H1 (cell line): ENCODE measurements around the gene SBF1. TPM values are rescaled to one million over a fixed set of nuclear protein-coding genes. Genes with fewer than 3 reads are reported as not detected.

Source experiments
- CTCF ChIA-PET: fragments of 300-600 bp; sonication (Branson Sonifier 250); formaldehyde crosslinking; loops from one replicate; lab custom pipeline; 2021; ENCODE audit not compliant: partially characterized antibody; lab: Charles Lee
- POLR2A ChIA-PET: fragments of 300-600 bp; sonication (Branson Sonifier 250); formaldehyde crosslinking; loops from one replicate; lab custom pipeline; 2021; ENCODE audit warnings: inconsistent platforms; ENCODE audit not compliant: partially characterized antibody; lab: Charles Lee
- DNase-seq, 2 experiments: peaks; one replicate each; pipeline versions ENCODE4 v3.0.0 to v3.0.0-alpha.2; 2010 to 2022; ENCODE audit warnings: low spot score in 2 of 2, low read depth in 1 of 2, mixed read lengths in 1 of 2
- FAIRE-seq: peaks from 2 replicates; lab custom pipeline; 2011; peaks lifted over from hg19 to GRCh38; lab: Jason Lieb, UNC
- H2AFZ ChIP-seq: 2 replicates; pipeline ENCODE4 v1.8.1; 2012; ENCODE audit warnings: low read length, inconsistent platforms
- H2AK5ac ChIP-seq: 2 replicates; pipeline ENCODE4 v1.6.1; 2013; ENCODE audit warnings: low read depth, low read length
- H2BK120ac ChIP-seq: replicated peaks from 2 replicates; pipeline ENCODE3; 2013; ENCODE audit warnings: low read depth, low read length, inconsistent platforms
- H2BK12ac ChIP-seq: 2 replicates; pipeline ENCODE4 v1.6.1; 2013; ENCODE audit warnings: low read depth, low read length
- H2BK15ac ChIP-seq: 2 replicates; pipeline ENCODE4 v1.6.1; 2013; ENCODE audit warnings: low read length
- H2BK20ac ChIP-seq: 2 replicates; pipeline ENCODE4 v1.6.1; 2013; ENCODE audit warnings: low read length
- H2BK5ac ChIP-seq: 2 replicates; pipeline ENCODE4 v1.6.1; 2013; ENCODE audit warnings: low read depth, low read length
- H3K14ac ChIP-seq: 2 replicates; pipeline ENCODE4 v1.6.1; 2013; ENCODE audit warnings: inconsistent platforms; ENCODE audit not compliant: insufficient read length
- H3K18ac ChIP-seq: 2 replicates; pipeline ENCODE4 v1.6.1; 2013; ENCODE audit warnings: low read length; ENCODE audit errors: extremely low read depth
- H3K23ac ChIP-seq: 2 replicates; pipeline ENCODE4 v1.6.1; 2013; ENCODE audit warnings: inconsistent platforms; ENCODE audit not compliant: insufficient read length
- H3K23me2 ChIP-seq: 2 replicates; pipeline ENCODE4 v1.6.1; 2013; ENCODE audit warnings: low read depth, low read length
- H3K27ac ChIP-seq: 2 replicates; pipeline ENCODE4 v1.6.1; 2011; ENCODE audit warnings: low read depth, low read length, inconsistent platforms
- H3K27me3 ChIP-seq, 4 experiments: replicated peaks in 1 of 4; 1 replicate in 1 of 4; 2 replicates in 3 of 4; pipeline versions ENCODE4 v1.6.1 to v1.8.1; 2011 to 2013; ENCODE audit warnings: low read length in 3 of 4, mild to moderate bottlenecking in 3 of 4, inconsistent platforms in 2 of 4, mixed read lengths in 2 of 4, moderate library complexity in 1 of 4; ENCODE audit not compliant: control insufficient read depth in 3 of 4, insufficient read depth in 3 of 4; ENCODE audit errors: extremely low read depth in 1 of 4
- H3K36me3 ChIP-seq, 4 experiments: 2 replicates each; pipeline versions ENCODE4 v1.6.1 to v1.8.1; 2011 to 2013; ENCODE audit warnings: mild to moderate bottlenecking in 4 of 4, low read length in 3 of 4, moderate library complexity in 2 of 4, control low read depth in 1 of 4, inconsistent platforms in 1 of 4; ENCODE audit not compliant: insufficient read depth in 4 of 4, control insufficient read depth in 2 of 4
- H3K4ac ChIP-seq: replicated peaks from 2 replicates; pipeline ENCODE3; 2013; ENCODE audit warnings: low read length, low read depth, mixed read lengths, inconsistent platforms; ENCODE audit not compliant: insufficient read length
- H3K4me1 ChIP-seq, 4 experiments: replicated peaks in 1 of 4; 1 replicate in 1 of 4; 2 replicates in 3 of 4; pipeline versions ENCODE4 v1.6.1 to v1.8.1; 2011 to 2013; ENCODE audit warnings: low read length in 3 of 4, inconsistent platforms in 2 of 4, mixed read lengths in 1 of 4; ENCODE audit not compliant: insufficient read depth in 4 of 4, control insufficient read depth in 3 of 4
- H3K4me2 ChIP-seq, 2 experiments: 2 replicates each; pipeline versions ENCODE4 v1.6.1 to v1.8.1; 2011 to 2013; ENCODE audit warnings: low read depth in 2 of 2, low read length in 2 of 2, control low read depth in 1 of 2, inconsistent platforms in 1 of 2, mild to moderate bottlenecking in 1 of 2; ENCODE audit not compliant: insufficient read depth in 1 of 2
- H3K4me3 ChIP-seq, 4 experiments: fragments of 200-600, 300-600 bp in 1 of 4; sonication (generic), shearing (Covaris generic), sonication (Bioruptor Twin) in 1 of 4; 2 replicates each; pipeline versions ENCODE4 v1.5.1 to v1.8.1; 2011 to 2016; ENCODE audit warnings: low read length in 4 of 4, low read depth in 3 of 4, control low read depth in 2 of 4, inconsistent platforms in 2 of 4, mild to moderate bottlenecking in 2 of 4, mixed read lengths in 1 of 4, moderate library complexity in 1 of 4; ENCODE audit not compliant: insufficient read depth in 2 of 4; ENCODE audit errors: extremely low read depth in 1 of 4
- H3K56ac ChIP-seq: replicated peaks from 2 replicates; pipeline ENCODE3; 2013; ENCODE audit warnings: low read depth, mild to moderate bottlenecking, mixed read lengths, low read length, inconsistent platforms; ENCODE audit not compliant: insufficient read length
- H3K79me1 ChIP-seq: 2 replicates; pipeline ENCODE4 v1.6.1; 2013; ENCODE audit warnings: low read depth, low read length, control low read depth
- H3K79me2 ChIP-seq, 2 experiments: 2 replicates each; pipeline versions ENCODE4 v1.6.1 to v1.8.1; 2012 to 2013; ENCODE audit warnings: low read length in 2 of 2, mild to moderate bottlenecking in 2 of 2, inconsistent platforms in 1 of 2; ENCODE audit not compliant: insufficient read depth in 2 of 2, control insufficient read depth in 1 of 2
- H3K9ac ChIP-seq, 4 experiments: replicated peaks in 1 of 4; 1 replicate in 1 of 4; 2 replicates in 3 of 4; pipeline versions ENCODE4 v1.6.1 to v1.8.1; 2011 to 2013; ENCODE audit warnings: low read depth in 3 of 4, low read length in 3 of 4, control low read depth in 2 of 4, mild to moderate bottlenecking in 2 of 4, moderate library complexity in 2 of 4, inconsistent platforms in 1 of 4; ENCODE audit errors: extremely low read depth in 1 of 4
- H3K9me3 ChIP-seq, 2 experiments: 2 replicates each; pipeline versions ENCODE4 v1.6.1 to v1.8.1; 2012 to 2013; ENCODE audit warnings: mild to moderate bottlenecking in 2 of 2, moderate library complexity in 2 of 2, control low read depth in 1 of 2, inconsistent platforms in 1 of 2, low read depth in 1 of 2, low read length in 1 of 2, mixed read lengths in 1 of 2; ENCODE audit not compliant: insufficient read depth in 2 of 2
- H4K20me1 ChIP-seq, 2 experiments: replicated peaks in 1 of 2; 2 replicates each; pipeline versions ENCODE3 to v1.8.1; 2011 to 2013; ENCODE audit warnings: inconsistent platforms in 2 of 2, low read length in 2 of 2, mild to moderate bottlenecking in 1 of 2; ENCODE audit not compliant: insufficient read depth in 2 of 2, control insufficient read depth in 1 of 2
- H4K5ac ChIP-seq: 2 replicates; pipeline ENCODE4 v1.6.1; 2013; ENCODE audit warnings: low read length, low read depth, mixed read lengths, inconsistent platforms; ENCODE audit not compliant: insufficient read length
- H4K8ac ChIP-seq: 2 replicates; pipeline ENCODE4 v1.8.0; 2013; ENCODE audit warnings: mild to moderate bottlenecking, moderate library complexity, low read length, inconsistent platforms; ENCODE audit not compliant: insufficient read depth; ENCODE audit errors: extremely low read depth
- H4K91ac ChIP-seq: replicated peaks from 2 replicates; pipeline ENCODE3; 2013; ENCODE audit warnings: low read length, mixed read lengths, inconsistent platforms; ENCODE audit not compliant: insufficient read length
- CBX5 ChIP-seq: fragments of 300-800, 300-1000 bp; sonication (generic); IDR thresholded peaks from 2 replicates; pipeline ENCODE4 v1.7.1; 2016; ENCODE audit warnings: antibody characterized with exemption, low read length, low read depth
- KDM4A ChIP-seq: IDR thresholded peaks from one replicate; pipeline ENCODE4 v1.7.1; 2012; ENCODE audit warnings: low read depth, mild to moderate bottlenecking, moderate library complexity, low read length, inconsistent platforms; ENCODE audit not compliant: severe bottlenecking
- SP1 ChIP-seq: IDR thresholded peaks from 2 replicates; pipeline ENCODE4 v1.6.1; 2011; ENCODE audit warnings: low read depth, low read length
- TAF1 ChIP-seq: IDR thresholded peaks from 2 replicates; pipeline ENCODE4 v1.6.1; 2011; ENCODE audit warnings: mild to moderate bottlenecking, low read depth, low read length
- TCF12 ChIP-seq: IDR thresholded peaks from 2 replicates; pipeline ENCODE4 v1.6.1; 2011; ENCODE audit warnings: low read depth, mild to moderate bottlenecking, low read length
- ZNF274 ChIP-seq: IDR thresholded peaks from 2 replicates; pipeline ENCODE4 v1.7.0; 2012; ENCODE audit warnings: low read length, borderline replicate concordance; ENCODE audit errors: extremely low read depth
- WGBS, 2 experiments: shearing (Covaris generic) in 1 of 2; methylation state at CpG; one replicate each; pipeline versions ENCODE4 v1.1.6 to v1.1.7; 2013 to 2015; ENCODE audit warnings: low lambda C conversion rate in 2 of 2, mixed read lengths in 2 of 2, inconsistent platforms in 1 of 2, low coverage in 1 of 2, missing lambda C conversion rate in 1 of 2; ENCODE audit not compliant: insufficient replicate concordance in 2 of 2, insufficient coverage in 1 of 2, insufficient read length in 1 of 2; ENCODE audit errors: extremely low coverage in 1 of 2, missing lambda C conversion rate in 1 of 2; 5-methylcytosine and 5-hydroxymethylcytosine counted together
- polyA plus RNA-seq, 7 experiments: library from polyadenylated mRNA; depleted of rRNA in 3 of 7; stranded (reverse) in 5 of 7; unstranded in 2 of 7; fragments of >200 nt in 5 of 7; fragments of 200-250 nt in 2 of 7; gene quantifications; 1 replicate in 5 of 7; 2 replicates in 1 of 7; 4 replicates in 1 of 7; pipeline versions ENCODE4 v1.2.1 to v1.2.3, GENCODE V29; 2011 to 2013; ENCODE audit warnings: missing spikeins in 2 of 7, mixed read lengths in 2 of 7
- total RNA-seq: library from RNA; stranded (reverse); fragmentation: NEBNext Ultra II Directional; extraction: Animal tissue kit (Norgen Biotek cat#: 25700); gene quantifications from 2 replicates; pipeline ENCODE4 v1.2.1, GENCODE V29; 2021
- TF ChIP-seq, protein P1 (sequence below): IDR thresholded peaks from 2 replicates; pipeline ENCODE4 v1.6.1; 2012; ENCODE audit warnings: inconsistent platforms
- TF ChIP-seq, protein P2 (sequence below), 3 experiments: IDR thresholded peaks; 1 replicate in 2 of 3; 2 replicates in 1 of 3; pipeline versions ENCODE4 v1.5.1 to v1.6.1; 2011; ENCODE audit warnings: low read length in 3 of 3, mild to moderate bottlenecking in 3 of 3, inconsistent platforms in 2 of 3, low read depth in 1 of 3, moderate library complexity in 1 of 3; ENCODE audit not compliant: insufficient read depth in 1 of 3; ENCODE audit errors: control extremely low read depth in 1 of 3

Gene SBF1
- total and polyA plus RNA-seq, 2 of the 8 experiments (the other 6 are each of a cell fraction or from before 2014, with no cell fraction given), result 29.1 to 71.5 TPM

DNA sequence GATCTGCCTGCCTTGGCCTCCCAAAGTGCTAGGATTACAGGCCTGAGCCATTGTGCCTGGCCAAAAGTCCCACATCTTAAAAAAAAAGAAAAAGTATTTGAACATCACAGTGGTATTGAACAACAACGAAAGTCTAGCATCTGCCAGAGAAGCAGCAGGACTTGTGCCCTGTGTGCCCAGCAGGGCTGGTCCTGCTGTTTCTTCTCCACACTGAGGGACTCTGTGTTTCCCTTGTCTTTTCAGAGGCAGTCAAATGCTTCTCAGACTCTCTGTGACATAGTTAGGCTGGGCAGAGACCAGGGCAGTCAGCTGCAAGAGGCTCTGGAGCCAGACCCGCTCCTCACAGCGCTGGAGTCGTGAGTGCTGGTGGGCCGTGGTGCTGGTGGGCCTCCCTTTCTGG lies 56.2 kb downstream of the SBF1 start:
- Histone ChIP-seq H3K23me2 (no peaks in the 10 kb centered on the region), H3K56ac (no peak overlapping the region), H3K79me2 (no peaks in the 10 kb centered on the region), H4K5ac (no peak overlapping the region), H3K4ac (no peak overlapping the region), H4K8ac (no peak overlapping the region; the same call in 1 of the 2 replicates), H3K4me3 (no peak overlapping the region), H2BK5ac (no peak overlapping the region), H2BK20ac (no peak overlapping the region), H2AK5ac (no peak overlapping the region), H3K9ac (no peak overlapping the region), H4K20me1 (peaks cover 0 to 8% of the 10 kb centered on the region in 2 experiments), H3K27me3 (no peaks in the 10 kb centered on the region), H3K27ac (no peak overlapping the region), H2BK120ac (no peak overlapping the region), H3K4me2 (no peak overlapping the region), H3K9me3 (no peaks in the 10 kb centered on the region), H4K91ac (no peak overlapping the region), H3K14ac (no peak overlapping the region), H2BK12ac (no peak overlapping the region), H3K36me3 (peaks cover 17 to 60% (median 51%) of the 10 kb centered on the region in 4 experiments), H3K18ac (no peak overlapping the region), H3K79me1 (no peaks in the 10 kb centered on the region), H2AFZ (no peak overlapping the region), H2BK15ac (no peak overlapping the region), H3K4me1 (no peaks in the 10 kb centered on the region), H3K23ac (no peak overlapping the region)
- FAIRE-seq (no peak), DNase-seq (no peak)
- WGBS, 2 experiments, result 90% methylated on average over 5 of the region's 5 CpGs; no CpG with 5 or more reads in 1 of the 2 experiments
- TF ChIP-seq TCF12 (no peak), ZNF274 (no peak), TAF1 (no peak), CBX5 (no peak), KDM4A (no peak), SP1 (no peak)
- TF ChIP-seq, protein P1, sequence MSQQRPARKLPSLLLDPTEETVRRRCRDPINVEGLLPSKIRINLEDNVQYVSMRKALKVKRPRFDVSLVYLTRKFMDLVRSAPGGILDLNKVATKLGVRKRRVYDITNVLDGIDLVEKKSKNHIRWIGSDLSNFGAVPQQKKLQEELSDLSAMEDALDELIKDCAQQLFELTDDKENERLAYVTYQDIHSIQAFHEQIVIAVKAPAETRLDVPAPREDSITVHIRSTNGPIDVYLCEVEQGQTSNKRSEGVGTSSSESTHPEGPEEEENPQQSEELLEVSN, result no peak
- TF ChIP-seq, protein P2, sequence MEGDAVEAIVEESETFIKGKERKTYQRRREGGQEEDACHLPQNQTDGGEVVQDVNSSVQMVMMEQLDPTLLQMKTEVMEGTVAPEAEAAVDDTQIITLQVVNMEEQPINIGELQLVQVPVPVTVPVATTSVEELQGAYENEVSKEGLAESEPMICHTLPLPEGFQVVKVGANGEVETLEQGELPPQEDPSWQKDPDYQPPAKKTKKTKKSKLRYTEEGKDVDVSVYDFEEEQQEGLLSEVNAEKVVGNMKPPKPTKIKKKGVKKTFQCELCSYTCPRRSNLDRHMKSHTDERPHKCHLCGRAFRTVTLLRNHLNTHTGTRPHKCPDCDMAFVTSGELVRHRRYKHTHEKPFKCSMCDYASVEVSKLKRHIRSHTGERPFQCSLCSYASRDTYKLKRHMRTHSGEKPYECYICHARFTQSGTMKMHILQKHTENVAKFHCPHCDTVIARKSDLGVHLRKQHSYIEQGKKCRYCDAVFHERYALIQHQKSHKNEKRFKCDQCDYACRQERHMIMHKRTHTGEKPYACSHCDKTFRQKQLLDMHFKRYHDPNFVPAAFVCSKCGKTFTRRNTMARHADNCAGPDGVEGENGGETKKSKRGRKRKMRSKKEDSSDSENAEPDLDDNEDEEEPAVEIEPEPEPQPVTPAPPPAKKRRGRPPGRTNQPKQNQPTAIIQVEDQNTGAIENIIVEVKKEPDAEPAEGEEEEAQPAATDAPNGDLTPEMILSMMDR (IDR thresholded peaks at IDR 0.05; ENCODE audit: control extremely low read depth in 1 of 3, insufficient read depth in 1 of 3, low read depth in 1 of 3, low read length in 3 of 3), result no peak
- CTCF ChIA-PET, result interaction anchor here (1.4 kb wide), 1 partner anchor 166 kb away, joined by 3 read pairs; no protein-coding TSS in a partner anchor
- POLR2A ChIA-PET, result interaction anchor here (0.5 kb wide), 1 partner anchor 148 kb away, joined by 3 read pairs; no protein-coding TSS in a partner anchor
